Measurements from ENCODE around the gene PSMD5.

GRCh38 chr9:120891884-120892747 lies 49.4 kb upstream of the PSMD5 start:
- TF ChIP-seq CTCF (conservative IDR thresholded peaks at IDR 0.05; ENCODE audit: low read length): no peak
- no peak for TF ChIP-seq EZH2phosphoT487 (IDR thresholded peaks at IDR 0.05; ENCODE audit: borderline replicate concordance)
